HepG2 (cell line): ENCODE data around the gene MFSD12. TPM values are rescaled to one million over a fixed set of nuclear protein-coding genes. Genes with fewer than 3 reads are reported as not detected.

ENCODE experiments used
- AFF4 ChIP-seq: sonication (generic); formaldehyde crosslinking; IDR thresholded peaks from 2 replicates; pipeline ENCODE4 v1.4.0; 2020; ENCODE audit warnings: missing genetic modification reagents
- AGO2 ChIP-seq: fragments of 200-400 bp; formaldehyde crosslinking; optimal IDR thresholded peaks from 2 replicates; pipeline ENCODE3; 2017; ENCODE audit warnings: mild to moderate bottlenecking, low read depth, low read length, moderate library complexity
- BCL6 ChIP-seq: IDR thresholded peaks from 2 replicates; pipeline ENCODE4 v1.6.1; 2016; ENCODE audit warnings: missing genetic modification reagents, missing compliant biosample characterization
- EP300 ChIP-seq, 3 experiments: sonication (generic) in 1 of 3; formaldehyde crosslinking in 1 of 3; IDR thresholded peaks; 2 replicates each; pipeline versions ENCODE4 v1.5.1 to v1.6.1; 2011 to 2020; ENCODE audit warnings: low read depth in 2 of 3, low read length in 2 of 3, borderline replicate concordance in 1 of 3, improper control_type of control experiment in 1 of 3, mild to moderate bottlenecking in 1 of 3, missing genetic modification reagents in 1 of 3, moderate library complexity in 1 of 3
- FOXO4 ChIP-seq: sonication (generic); formaldehyde crosslinking; conservative IDR thresholded peaks from 2 replicates; pipeline ENCODE4 v1.8.1; 2023; ENCODE audit warnings: missing genetic modification reagents
- HDAC2 ChIP-seq: sonication (generic); formaldehyde crosslinking; IDR thresholded peaks from 2 replicates; pipeline ENCODE4 v1.4.0; 2020; ENCODE audit warnings: missing genetic modification reagents
- HNF4G ChIP-seq, 2 experiments: sonication (generic) in 1 of 2; formaldehyde crosslinking in 1 of 2; IDR thresholded peaks; 2 replicates each; pipeline versions ENCODE4 v1.4.0 to v1.6.1; 2011 to 2020; ENCODE audit warnings: borderline replicate concordance in 2 of 2, low read depth in 2 of 2, mild to moderate bottlenecking in 2 of 2, low read length in 1 of 2, missing genetic modification reagents in 1 of 2, moderate library complexity in 1 of 2
- HNRNPH1 ChIP-seq: fragments of 200-400 bp; formaldehyde crosslinking; optimal IDR thresholded peaks from 2 replicates; pipeline ENCODE3; 2017; ENCODE audit warnings: mild to moderate bottlenecking, low read depth, low read length
- ISL2 ChIP-seq: sonication (generic); formaldehyde crosslinking; IDR thresholded peaks from 2 replicates; pipeline ENCODE4 v1.5.0; 2020; ENCODE audit warnings: missing genetic modification reagents
- NAIF1 ChIP-seq: sonication (generic); formaldehyde crosslinking; IDR thresholded peaks from 2 replicates; pipeline ENCODE4 v1.5.0; 2020; ENCODE audit warnings: mild to moderate bottlenecking, missing genetic modification reagents, borderline replicate concordance
- NFRKB ChIP-seq: fragments of 450-650 bp; IDR thresholded peaks from 2 replicates; pipeline ENCODE4 v1.6.1; 2017
- PITX1 ChIP-seq: sonication (generic); formaldehyde crosslinking; IDR thresholded peaks from 2 replicates; pipeline ENCODE4 v1.5.1; 2020; ENCODE audit warnings: mild to moderate bottlenecking, missing genetic modification reagents
- SOX5 ChIP-seq: IDR thresholded peaks from 2 replicates; pipeline ENCODE4 v1.6.1; 2016; ENCODE audit warnings: borderline replicate concordance
- SP2 ChIP-seq: sonication (generic); formaldehyde crosslinking; IDR thresholded peaks from 2 replicates; pipeline ENCODE4 v1.5.1; 2020; ENCODE audit warnings: mild to moderate bottlenecking, missing genetic modification reagents
- SP5 ChIP-seq: IDR thresholded peaks from 2 replicates; pipeline ENCODE4 v1.6.1; 2016; ENCODE audit warnings: low read depth, borderline replicate concordance
- ZNF296 ChIP-seq: sonication (generic); formaldehyde crosslinking; conservative IDR thresholded peaks from 2 replicates; pipeline ENCODE4 v1.5.0; 2020; ENCODE audit warnings: mild to moderate bottlenecking, missing genetic modification reagents
- ZNF570 ChIP-seq: sonication (generic); formaldehyde crosslinking; IDR thresholded peaks from 2 replicates; pipeline ENCODE4 v1.4.0; 2020; ENCODE audit warnings: mild to moderate bottlenecking, missing genetic modification reagents, borderline replicate concordance
- ZNF589 ChIP-seq: sonication (generic); formaldehyde crosslinking; conservative IDR thresholded peaks from 2 replicates; pipeline ENCODE4 v1.8.0; 2022; ENCODE audit warnings: mild to moderate bottlenecking, moderate library complexity, missing genetic modification reagents
- ZNF7 ChIP-seq: IDR thresholded peaks from 2 replicates; pipeline ENCODE4 v1.6.1; 2016; ENCODE audit warnings: missing biosample characterization, missing genetic modification reagents
- ZNF775 ChIP-seq: sonication (generic); formaldehyde crosslinking; IDR thresholded peaks from 2 replicates; pipeline ENCODE4 v1.4.0; 2020; ENCODE audit warnings: missing genetic modification reagents, mild to moderate bottlenecking, moderate library complexity, borderline replicate concordance
- ZNF777 ChIP-seq: sonication (generic); formaldehyde crosslinking; IDR thresholded peaks from 2 replicates; pipeline ENCODE4 v1.4.0; 2020; ENCODE audit warnings: missing genetic modification reagents
- ZNF788 ChIP-seq: sonication (generic); formaldehyde crosslinking; IDR thresholded peaks from 2 replicates; pipeline ENCODE4 v1.5.0; 2020; ENCODE audit warnings: mild to moderate bottlenecking, missing genetic modification reagents, borderline replicate concordance
- polyA plus RNA-seq, 8 experiments: library from polyadenylated mRNA; depleted of rRNA in 3 of 8; stranded (reverse) in 7 of 8; unstranded in 1 of 8; fragments of >200 nt; fragmentation: Illumina TruSeq in 4 of 8; extraction: Trizol in 4 of 8; gene quantifications; 2 replicates each; pipeline versions ENCODE4 v1.2.1 to v1.2.3, GENCODE V29; 2011 to 2016; ENCODE audit warnings: low read depth in 4 of 8, missing spikeins in 1 of 8, mixed read lengths in 1 of 8; ENCODE audit not compliant: insufficient read depth in 1 of 8
- total RNA-seq, 5 experiments: library from RNA; depleted of rRNA; stranded (reverse); fragments of >200 nt; fragmentation: Illumina TruSeq; extraction: Trizol; gene quantifications; 2 replicates each; pipeline ENCODE4 v1.2.3, GENCODE V29; 2016; ENCODE audit warnings: low read depth in 1 of 5
- TF ChIP-seq, protein P1 (sequence below): sonication (generic); formaldehyde crosslinking; IDR thresholded peaks from 2 replicates; pipeline ENCODE4 v1.4.0; 2020; ENCODE audit warnings: missing genetic modification reagents
- TF ChIP-seq, protein P2 (sequence below): IDR thresholded peaks from 2 replicates; pipeline ENCODE4 v1.6.1; 2016; ENCODE audit warnings: low read depth, borderline replicate concordance

The MFSD12 gene
- total and polyA plus RNA-seq, 2 of the 13 experiments (the other 11 are each of a cell fraction or from before 2014, with no cell fraction given), result 27.2 to 29.1 TPM

DNA sequence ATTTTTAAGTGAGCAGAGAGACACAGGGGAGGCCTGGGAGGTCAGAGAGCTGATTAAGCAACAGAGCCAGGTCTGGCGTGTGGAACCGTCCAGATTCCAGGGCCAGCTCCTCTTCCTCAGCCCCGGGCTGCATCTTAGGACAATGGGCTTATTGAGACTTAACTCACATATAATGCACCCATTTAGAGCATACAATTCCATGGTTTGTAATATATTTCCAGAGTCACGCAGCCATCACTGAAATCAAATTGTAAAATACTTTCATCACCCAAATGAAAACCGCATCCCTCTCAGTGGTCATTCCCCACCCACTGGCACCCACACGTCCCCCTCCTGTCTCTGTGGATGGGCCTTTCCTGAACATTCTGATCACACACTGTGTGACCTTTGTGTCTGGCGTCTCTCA is 13.2 kb upstream of the MFSD12 start (continued):
- TF ChIP-seq HNRNPH1, result no peak
- no peak for TF ChIP-seq ISL2 (CRISPR knock-in tag)
- 0 out of 2 replicates have a peak, but pooled peaks have one; percentile 13 for TF ChIP-seq SP5 (CRISPR knock-in tag)
- no peak for TF ChIP-seq FOXO4
- no peak for TF ChIP-seq BCL6
- no peak for TF ChIP-seq ZNF777 (CRISPR knock-in tag)
- peak; percentile 20; the same call in 1 of the 2 replicates for TF ChIP-seq HDAC2 (CRISPR knock-in tag)
- no peak for TF ChIP-seq PITX1 (CRISPR knock-in tag)
- no peak for TF ChIP-seq ZNF589 (CRISPR knock-in tag)
- TF ChIP-seq, protein P1, sequence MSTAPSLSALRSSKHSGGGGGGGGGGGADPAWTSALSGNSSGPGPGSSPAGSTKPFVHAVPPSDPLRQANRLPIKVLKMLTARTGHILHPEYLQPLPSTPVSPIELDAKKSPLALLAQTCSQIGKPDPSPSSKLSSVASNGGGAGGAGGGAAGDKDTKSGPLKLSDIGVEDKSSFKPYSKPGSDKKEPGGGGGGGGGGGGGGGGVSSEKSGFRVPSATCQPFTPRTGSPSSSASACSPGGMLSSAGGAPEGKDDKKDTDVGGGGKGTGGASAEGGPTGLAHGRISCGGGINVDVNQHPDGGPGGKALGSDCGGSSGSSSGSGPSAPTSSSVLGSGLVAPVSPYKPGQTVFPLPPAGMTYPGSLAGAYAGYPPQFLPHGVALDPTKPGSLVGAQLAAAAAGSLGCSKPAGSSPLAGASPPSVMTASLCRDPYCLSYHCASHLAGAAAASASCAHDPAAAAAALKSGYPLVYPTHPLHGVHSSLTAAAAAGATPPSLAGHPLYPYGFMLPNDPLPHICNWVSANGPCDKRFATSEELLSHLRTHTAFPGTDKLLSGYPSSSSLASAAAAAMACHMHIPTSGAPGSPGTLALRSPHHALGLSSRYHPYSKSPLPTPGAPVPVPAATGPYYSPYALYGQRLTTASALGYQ (CRISPR knock-in tag), result no peak
- no peak for TF ChIP-seq ZNF7 (CRISPR knock-in tag)
- TF ChIP-seq ZNF570 (CRISPR knock-in tag), result no peak
- TF ChIP-seq ZNF775 (CRISPR knock-in tag), result no peak
- TF ChIP-seq, protein P2, sequence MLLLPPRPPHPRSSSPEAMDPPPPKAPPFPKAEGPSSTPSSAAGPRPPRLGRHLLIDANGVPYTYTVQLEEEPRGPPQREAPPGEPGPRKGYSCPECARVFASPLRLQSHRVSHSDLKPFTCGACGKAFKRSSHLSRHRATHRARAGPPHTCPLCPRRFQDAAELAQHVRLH (CRISPR knock-in tag), result no peak; the same call in 1 of the 2 replicates
- no peak for TF ChIP-seq AFF4
- TF ChIP-seq AGO2, result no peak
- TF ChIP-seq HNF4G (IDR thresholded peaks at IDR 0.05; ENCODE audit: borderline replicate concordance, low read depth, low read length), result peak; percentile 40; the same call in 1 of the 2 replicates
- TF ChIP-seq HNF4G (CRISPR knock-in tag; IDR thresholded peaks at IDR 0.05; ENCODE audit: borderline replicate concordance, low read depth), result no peak
- TF ChIP-seq NFRKB, result no peak
- TF ChIP-seq NAIF1 (CRISPR knock-in tag), result no peak
- TF ChIP-seq ZNF788 (CRISPR knock-in tag), result no peak
- TF ChIP-seq SOX5 (CRISPR knock-in tag), result peak; percentile 35; the same call in 1 of the 2 replicates
- 0 out of 4 replicates have a peak, but pooled peaks of 1 of the 2 experiments have one; percentile 11 for TF ChIP-seq EP300 (IDR thresholded peaks at IDR 0.05; ENCODE audit: low read depth in 2 of 2, low read length in 2 of 2)
- TF ChIP-seq EP300 (CRISPR knock-in tag; IDR thresholded peaks at IDR 0.05; ENCODE audit: borderline replicate concordance), result no peak
- TF ChIP-seq SP2 (CRISPR knock-in tag), result no peak
- no peak for TF ChIP-seq ZNF296 (CRISPR knock-in tag)
